Liver (tissue), 9 donors: ENCODE results near the gene ZSWIM4. TPM values are rescaled to one million over a fixed set of nuclear protein-coding genes. Genes with fewer than 3 reads are reported as not detected.

ENCODE experiments used
- DNase-seq: peaks from one replicate; pipeline ENCODE4 v3.0.0-alpha.2; 2017; ENCODE audit warnings: low spot score
- H3K27ac ChIP-seq, 2 donors: one replicate each; pipeline ENCODE4 v1.7.0; 2013; ENCODE audit warnings: inconsistent platforms in 2 of 2, low read length in 2 of 2, control low read depth in 1 of 2, low read depth in 1 of 2, mild to moderate bottlenecking in 1 of 2
- H3K27me3 ChIP-seq, 4 donors: one replicate each; pipeline versions ENCODE4 v1.6.1 to v1.7.0; 2013; ENCODE audit warnings: low read length in 3 of 4, inconsistent platforms in 1 of 4, mild to moderate bottlenecking in 1 of 4, moderate library complexity in 1 of 4; ENCODE audit not compliant: control insufficient read depth in 4 of 4, insufficient read depth in 4 of 4
- H3K36me3 ChIP-seq, 4 donors: one replicate each; pipeline versions ENCODE4 v1.6.1 to v1.7.0; 2013; ENCODE audit warnings: low read length in 3 of 4, mild to moderate bottlenecking in 3 of 4, low read depth in 1 of 4, moderate library complexity in 1 of 4; ENCODE audit not compliant: control insufficient read depth in 4 of 4, insufficient read depth in 3 of 4
- H3K4me1 ChIP-seq, 4 donors: one replicate each; pipeline versions ENCODE4 v1.6.1 to v1.7.0; 2013; ENCODE audit warnings: low read length in 3 of 4, mild to moderate bottlenecking in 3 of 4, moderate library complexity in 1 of 4; ENCODE audit not compliant: control insufficient read depth in 4 of 4, insufficient read depth in 4 of 4
- H3K4me3 ChIP-seq, 3 donors: one replicate each; pipeline versions ENCODE4 v1.6.1 to v1.7.0; 2013; ENCODE audit warnings: low read length in 3 of 3, control low read depth in 1 of 3, low read depth in 1 of 3, mild to moderate bottlenecking in 1 of 3
- H3K9ac ChIP-seq, 2 donors: one replicate each; pipeline ENCODE4 v1.7.0; 2013; ENCODE audit warnings: low read length in 2 of 2, mild to moderate bottlenecking in 2 of 2, moderate library complexity in 2 of 2, control low read depth in 1 of 2, low read depth in 1 of 2
- H3K9me3 ChIP-seq, 4 donors: one replicate each; pipeline versions ENCODE4 v1.6.1 to v1.7.0; 2013; ENCODE audit warnings: low read length in 3 of 4; ENCODE audit not compliant: control insufficient read depth in 4 of 4
- ATF3 ChIP-seq: IDR thresholded peaks from 2 replicates; pipeline ENCODE4 v1.6.1; 2016; ENCODE audit warnings: antibody characterized with exemption
- CTCF ChIP-seq: fragments of 150-350 bp; IDR thresholded peaks from 2 replicates; pipeline ENCODE4 v1.5.1; 2017; ENCODE audit warnings: improper control_type of control experiment, low read depth, low read length; ENCODE audit not compliant: missing input control
- EGR1 ChIP-seq, 2 donors: IDR thresholded peaks; 2 replicates each; pipeline ENCODE4 v1.6.1; 2016 to 2018; ENCODE audit warnings: antibody characterized with exemption in 2 of 2, low read depth in 2 of 2
- FOXA1 ChIP-seq: IDR thresholded peaks from 2 replicates; pipeline ENCODE4 v1.6.1; 2016; ENCODE audit warnings: antibody characterized with exemption
- FOXA2 ChIP-seq: IDR thresholded peaks from 2 replicates; pipeline ENCODE4 v1.6.1; 2016; ENCODE audit warnings: antibody characterized with exemption
- GABPA ChIP-seq, 2 donors: IDR thresholded peaks in 1 of 2; conservative IDR thresholded peaks in 1 of 2; 2 replicates each; pipeline ENCODE4 v1.6.1; 2016; ENCODE audit warnings: antibody characterized with exemption in 2 of 2, mild to moderate bottlenecking in 1 of 2, moderate library complexity in 1 of 2
- HNF4A ChIP-seq, 2 donors: conservative IDR thresholded peaks; 2 replicates each; pipeline ENCODE4 v1.6.1; 2016; ENCODE audit warnings: antibody characterized with exemption in 2 of 2, mild to moderate bottlenecking in 2 of 2
- HNF4G ChIP-seq: IDR thresholded peaks from 2 replicates; pipeline ENCODE4 v1.6.1; 2016; ENCODE audit warnings: antibody characterized with exemption
- JUND ChIP-seq, 2 donors: IDR thresholded peaks; 2 replicates each; pipeline ENCODE4 v1.6.1; 2016; ENCODE audit warnings: antibody characterized with exemption in 2 of 2
- MAX ChIP-seq: IDR thresholded peaks from 2 replicates; pipeline ENCODE4 v1.6.1; 2016; ENCODE audit warnings: antibody characterized with exemption
- NR2F2 ChIP-seq: IDR thresholded peaks from 2 replicates; pipeline ENCODE4 v1.6.1; 2016; ENCODE audit warnings: antibody characterized with exemption
- RAD21 ChIP-seq, 2 donors: IDR thresholded peaks; 2 replicates each; pipeline ENCODE4 v1.6.1; 2016; ENCODE audit warnings: antibody characterized with exemption in 2 of 2, mild to moderate bottlenecking in 2 of 2
- REST ChIP-seq: IDR thresholded peaks from 2 replicates; pipeline ENCODE4 v1.6.1; 2016; ENCODE audit warnings: antibody characterized with exemption, mild to moderate bottlenecking
- RXRA ChIP-seq, 2 donors: IDR thresholded peaks; 2 replicates each; pipeline ENCODE4 v1.6.1; 2017 to 2018; ENCODE audit warnings: antibody characterized with exemption in 2 of 2, mild to moderate bottlenecking in 1 of 2
- SP1 ChIP-seq: IDR thresholded peaks from 2 replicates; pipeline ENCODE4 v1.6.1; 2018; ENCODE audit warnings: antibody characterized with exemption, mild to moderate bottlenecking
- TAF1 ChIP-seq: conservative IDR thresholded peaks from 2 replicates; pipeline ENCODE4 v1.6.1; 2016; ENCODE audit warnings: antibody characterized with exemption, mild to moderate bottlenecking
- YY1 ChIP-seq: IDR thresholded peaks from 2 replicates; pipeline ENCODE4 v1.6.1; 2016; ENCODE audit warnings: antibody characterized with exemption, mild to moderate bottlenecking
- ZBTB33 ChIP-seq: IDR thresholded peaks from 2 replicates; pipeline ENCODE4 v1.6.1; 2016; ENCODE audit warnings: antibody characterized with exemption
- WGBS: extraction: QIAGEN DNeasy Blood & Tissue Kit; methylation state at CpG from one replicate; pipeline ENCODE4 v1.1.7; 2013; 5-methylcytosine and 5-hydroxymethylcytosine counted together
- polyA plus RNA-seq, 2 donors: library from polyadenylated mRNA; stranded (reverse) in 1 of 2; unstranded in 1 of 2; fragments of 200-250 nt in 1 of 2; fragments of >200 nt in 1 of 2; fragmentation: Nextera tagmentation in 1 of 2; extraction: Ambion mirVana in 1 of 2; gene quantifications; one replicate each; pipeline versions ENCODE4 v1.2.1 to v1.2.3, GENCODE V29; 2013 to 2015
- total RNA-seq, 2 donors: library from RNA; depleted of rRNA; stranded (reverse); fragments of >200 nt; gene quantifications; one replicate each; pipeline ENCODE4 v1.2.3, GENCODE V29; 2014
- donor health status: healthy.
- donor health status: healthy.
- donor health status: healthy.
- donor health status: healthy.
- donor health status: healthy.

ZSWIM4 gene
- total and polyA plus RNA-seq, 4 donors = 0.14 to 2.2 (median 1.2) TPM

- TF ChIP-seq HNF4A (conservative IDR thresholded peaks at IDR 0.05) (no peak), TAF1 (no peak)
These were observed 21.9 kb downstream of the ZSWIM4 start (continued) for GRCh38 chr19:13817018-13817614.

GRCh38 chr19:13817615-13818371, 22.6 kb downstream of the ZSWIM4 start:
- DNase-seq = peak; percentile 69
- H3K4me1 ChIP-seq = no peaks in the 10 kb centered on the region
- TF ChIP-seq RAD21 (IDR thresholded peaks at IDR 0.05) = no peak
- no peak for TF ChIP-seq MAX
- TF ChIP-seq SP1 = peak; percentile 28
- H3K27me3 ChIP-seq = no peaks in the 10 kb centered on the region
- H3K4me3 ChIP-seq = no peak overlapping the region
- H3K9ac ChIP-seq = no peak overlapping the region
- no peaks in the 10 kb centered on the region for H3K9me3 ChIP-seq
- no peak overlapping the region for H3K27ac ChIP-seq
- 37% methylated on average over 35 of the region's 35 CpGs for WGBS
- H3K36me3 ChIP-seq = no peaks in the 10 kb centered on the region

GRCh38 chr19:13819238-13819637, 24.0 kb downstream of the ZSWIM4 start:
- DNase-seq = no peak
- Histone ChIP-seq H3K27me3 (no peaks in the 10 kb centered on the region), H3K4me1 (no peaks in the 10 kb centered on the region), H3K9me3 (no peaks in the 10 kb centered on the region), H3K4me3 (no peak overlapping the region), H3K36me3 (peaks cover 0 to 1% (median 0%) of the 10 kb centered on the region in 4 donors), H3K9ac (no peak overlapping the region), H3K27ac (no peak overlapping the region)
- 99% methylated on average over 11 of the region's 11 CpGs for WGBS
- TF ChIP-seq JUND (IDR thresholded peaks at IDR 0.05) (no peak), CTCF (no peak), MAX (no peak), ZBTB33 (no peak), TAF1 (no peak), FOXA1 (no peak), RAD21 (IDR thresholded peaks at IDR 0.05) (no peak), GABPA (IDR thresholded peaks at IDR 0.05 in 1 of 2, conservative IDR thresholded peaks at IDR 0.05 in 1 of 2) (no peak), FOXA2 (no peak), EGR1 (IDR thresholded peaks at IDR 0.05; ENCODE audit: low read depth in 2 of 2) (no peak), NR2F2 (no peak), REST (no peak), HNF4A (conservative IDR thresholded peaks at IDR 0.05) (no peak), HNF4G (no peak), RXRA (IDR thresholded peaks at IDR 0.05) (no peak), ATF3 (no peak), SP1 (no peak), YY1 (no peak)
